ENCODE measurements around the gene OGDH. TPM values are rescaled to one million over a fixed set of nuclear protein-coding genes. Genes with fewer than 3 reads are reported as not detected.

Gene OGDH
- total RNA-seq, 4 donors from 2014 or later: 38.2 to 97.6 (median 78.6) TPM

GRCh38 chr7:44694326-44694725 is 87.9 kb downstream of the OGDH start:
- DNase-seq: no peak
- no peaks in the 10 kb centered on the region for H3K36me3 ChIP-seq
- H3K27me3 ChIP-seq: no peaks in the 10 kb centered on the region
- TF ChIP-seq, protein P1, sequence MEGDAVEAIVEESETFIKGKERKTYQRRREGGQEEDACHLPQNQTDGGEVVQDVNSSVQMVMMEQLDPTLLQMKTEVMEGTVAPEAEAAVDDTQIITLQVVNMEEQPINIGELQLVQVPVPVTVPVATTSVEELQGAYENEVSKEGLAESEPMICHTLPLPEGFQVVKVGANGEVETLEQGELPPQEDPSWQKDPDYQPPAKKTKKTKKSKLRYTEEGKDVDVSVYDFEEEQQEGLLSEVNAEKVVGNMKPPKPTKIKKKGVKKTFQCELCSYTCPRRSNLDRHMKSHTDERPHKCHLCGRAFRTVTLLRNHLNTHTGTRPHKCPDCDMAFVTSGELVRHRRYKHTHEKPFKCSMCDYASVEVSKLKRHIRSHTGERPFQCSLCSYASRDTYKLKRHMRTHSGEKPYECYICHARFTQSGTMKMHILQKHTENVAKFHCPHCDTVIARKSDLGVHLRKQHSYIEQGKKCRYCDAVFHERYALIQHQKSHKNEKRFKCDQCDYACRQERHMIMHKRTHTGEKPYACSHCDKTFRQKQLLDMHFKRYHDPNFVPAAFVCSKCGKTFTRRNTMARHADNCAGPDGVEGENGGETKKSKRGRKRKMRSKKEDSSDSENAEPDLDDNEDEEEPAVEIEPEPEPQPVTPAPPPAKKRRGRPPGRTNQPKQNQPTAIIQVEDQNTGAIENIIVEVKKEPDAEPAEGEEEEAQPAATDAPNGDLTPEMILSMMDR (IDR thresholded peaks at IDR 0.05): no peak
- no peak overlapping the region for H3K27ac ChIP-seq
- intact Hi-C loops (cut with DNase I; ENCODE audit: low total_unique reads): no loop called here
- no peak overlapping the region for H3K4me3 ChIP-seq
- no peaks in the 10 kb centered on the region for H3K9me3 ChIP-seq
- no peaks in the 10 kb centered on the region for H3K4me1 ChIP-seq

- no peak for DNase-seq
- H3K27ac ChIP-seq: no peak overlapping the region
- H3K36me3 ChIP-seq: no peaks in the 10 kb centered on the region
- intact Hi-C loops (cut with DNase I; ENCODE audit: low total_unique reads): no loop called here
- no peaks in the 10 kb centered on the region for H3K27me3 ChIP-seq
- no peaks in the 10 kb centered on the region for H3K9me3 ChIP-seq
- TF ChIP-seq POLR2A (IDR thresholded peaks at IDR 0.05): no peak
- TF ChIP-seq, protein P1 (IDR thresholded peaks at IDR 0.05): no peak
- no peaks in the 10 kb centered on the region for H3K4me1 ChIP-seq
- H3K4me3 ChIP-seq: no peak overlapping the region
Observed at GRCh38 chr7:44694766-44695165, 88.3 kb downstream of the OGDH start.

DNA sequence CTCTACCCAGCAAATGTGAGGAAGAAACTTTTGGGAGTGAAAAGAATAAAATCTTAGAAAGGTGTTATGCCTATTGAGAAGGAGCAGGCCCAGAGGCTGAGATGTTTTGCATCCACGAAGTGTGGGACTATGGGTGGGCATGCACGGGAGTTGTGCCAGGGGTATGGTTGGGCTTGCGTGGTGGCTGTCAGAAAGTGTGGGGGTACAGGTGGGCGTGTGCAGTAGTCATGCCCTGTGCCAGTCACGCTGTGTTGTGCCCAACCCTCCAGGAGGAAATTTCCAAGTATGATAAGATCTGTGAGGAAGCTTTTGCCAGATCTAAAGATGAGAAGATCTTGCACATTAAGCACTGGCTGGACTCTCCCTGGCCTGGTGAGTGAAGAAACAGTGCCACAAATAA is 89.3 kb downstream of the OGDH start:
- no peaks in the 10 kb centered on the region for H3K27me3 ChIP-seq
- intact Hi-C loops (cut with DNase I; ENCODE audit: low total_unique reads): no loop called here
- no peak overlapping the region for H3K27ac ChIP-seq
- no peak overlapping the region for H3K4me3 ChIP-seq
- H3K4me1 ChIP-seq: no peaks in the 10 kb centered on the region
- TF ChIP-seq, protein P1 (IDR thresholded peaks at IDR 0.05): no peak
- no peak for TF ChIP-seq POLR2A (IDR thresholded peaks at IDR 0.05)
- no peaks in the 10 kb centered on the region for H3K9me3 ChIP-seq
- H3K36me3 ChIP-seq: no peaks in the 10 kb centered on the region
- no peak for DNase-seq

GRCh38 chr7:44696728-44697127 is 90.3 kb downstream of the OGDH start:
- no peak for TF ChIP-seq POLR2A (IDR thresholded peaks at IDR 0.05)
- TF ChIP-seq, protein P1 (IDR thresholded peaks at IDR 0.05): no peak
- Histone ChIP-seq H3K9me3 (no peaks in the 10 kb centered on the region), H3K4me3 (no peak overlapping the region), H3K36me3 (no peaks in the 10 kb centered on the region), H3K27me3 (no peaks in the 10 kb centered on the region), H3K4me1 (no peaks in the 10 kb centered on the region), H3K27ac (no peak overlapping the region)
- intact Hi-C loops (cut with DNase I; ENCODE audit: low total_unique reads): no loop called here
- no peak for DNase-seq

DNA sequence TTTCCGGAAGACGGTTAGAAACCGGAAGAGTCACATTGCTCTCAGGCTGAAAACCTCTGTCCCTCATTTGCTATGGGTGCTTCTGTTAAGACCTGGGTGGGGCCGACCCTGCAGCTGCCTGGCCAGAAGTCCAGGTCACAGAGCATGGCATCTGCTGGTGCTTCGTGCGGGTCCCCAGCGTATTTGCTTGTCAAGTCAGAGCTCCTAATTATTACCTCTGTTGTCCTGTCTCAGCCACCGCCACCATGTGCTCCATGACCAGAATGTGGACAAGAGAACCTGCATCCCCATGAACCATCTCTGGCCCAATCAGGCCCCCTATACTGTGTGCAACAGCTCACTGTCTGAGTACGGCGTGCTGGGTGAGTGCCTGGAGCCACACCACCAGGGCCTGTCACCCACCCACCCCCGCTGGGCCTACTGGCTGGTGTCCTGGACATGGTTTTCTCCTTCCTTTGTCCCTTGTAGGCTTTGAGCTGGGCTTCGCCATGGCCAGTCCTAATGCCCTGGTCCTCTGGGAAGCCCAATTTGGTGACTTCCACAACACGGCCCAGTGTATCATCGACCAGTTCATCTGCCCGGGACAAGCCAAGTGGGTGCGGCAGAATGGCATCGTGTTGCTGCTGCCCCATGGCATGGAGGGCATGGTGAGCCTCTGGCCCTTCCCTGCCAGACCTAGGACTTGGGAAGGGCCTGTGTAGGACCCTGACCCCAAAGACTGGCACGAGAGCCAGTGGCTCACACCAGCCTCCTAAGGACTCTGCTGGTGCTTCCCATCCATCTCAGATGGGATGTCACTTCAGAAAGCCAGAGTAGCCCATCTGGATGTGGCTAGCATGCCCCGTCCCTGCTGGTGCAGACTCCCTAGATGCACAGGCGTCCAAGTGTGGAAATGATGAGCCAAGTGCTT is 91.0 kb downstream of the OGDH start:
- DNase-seq: no peak
- H3K4me3 ChIP-seq: no peak overlapping the region
- TF ChIP-seq, protein P1 (IDR thresholded peaks at IDR 0.05): no peak
- TF ChIP-seq POLR2A (IDR thresholded peaks at IDR 0.05): no peak
- H3K4me1 ChIP-seq: no peaks in the 10 kb centered on the region
- intact Hi-C loops (cut with DNase I; ENCODE audit: low total_unique reads): no loop called here
- no peaks in the 10 kb centered on the region for H3K27me3 ChIP-seq
- H3K27ac ChIP-seq: no peak overlapping the region
- H3K9me3 ChIP-seq: no peaks in the 10 kb centered on the region
- no peaks in the 10 kb centered on the region for H3K36me3 ChIP-seq
